Right forelimb (tissue), 1 donor: Measurements from ENCODE around the gene FLYWCH2.

ENCODE experiments used
- DNase-seq: peaks from one replicate; pipeline ENCODE4 v3.0.0-alpha.2; 2018

Gene FLYWCH2

GRCh38 chr16:2854700-2855309 is 28.2 kb upstream of the FLYWCH2 start:
- no peak for DNase-seq

GRCh38 chr16:2855536-2855935 is 27.5 kb upstream of the FLYWCH2 start:
- DNase-seq = no peak

- no peak for DNase-seq
These were observed 26.8 kb upstream of the FLYWCH2 start for GRCh38 chr16:2856061-2856670.

GRCh38 chr16:2856686-2857450 is 26.1 kb upstream of the FLYWCH2 start:
- no peak for DNase-seq

- DNase-seq = no peak
These were observed 25.4 kb upstream of the FLYWCH2 start, which contains the start of gene PRSS22 for GRCh38 chr16:2857451-2858244. Gene PRSS22 (minus strand): TSS chr16:2858170. CDS start chr16:2858104, 66 bp downstream.

- no peak for DNase-seq
These were observed 24.6 kb upstream of the FLYWCH2 start for GRCh38 chr16:2858245-2859025.

- DNase-seq = no peak
These were observed 23.2 kb upstream of the FLYWCH2 start for GRCh38 chr16:2859686-2860265.

- DNase-seq = no peak
These were observed 22.0 kb upstream of the FLYWCH2 start for GRCh38 chr16:2860826-2861567.

GRCh38 chr16:2865651-2866050 is 17.4 kb upstream of the FLYWCH2 start:
- DNase-seq = no peak

GRCh38 chr16:2866431-2866830 is 16.6 kb upstream of the FLYWCH2 start:
- no peak for DNase-seq

- DNase-seq = no peak
These were observed 15.4 kb upstream of the FLYWCH2 start for GRCh38 chr16:2867661-2867986.

- DNase-seq = peak; percentile 97
These were observed 14.8 kb upstream of the FLYWCH2 start for GRCh38 chr16:2867987-2868789.

GRCh38 chr16:2871926-2872325 is 11.1 kb upstream of the FLYWCH2 start:
- no peak for DNase-seq

- DNase-seq = no peak
These were observed 8.7 kb upstream of the FLYWCH2 start for GRCh38 chr16:2874032-2874911.

GRCh38 chr16:2874912-2875362 is 8.1 kb upstream of the FLYWCH2 start:
- peak; percentile 80 for DNase-seq

GRCh38 chr16:2879854-2880508 is 3.0 kb upstream of the FLYWCH2 start:
- DNase-seq = no peak

GRCh38 chr16:2881783-2882649 is 999 bp upstream of the FLYWCH2 start:
- no peak for DNase-seq

GRCh38 chr16:2883458-2883908 is 468 bp downstream of the FLYWCH2 start:
- no peak for DNase-seq
